Prostate gland (tissue), 2 donors: ENCODE results near the gene ZSWIM9.

Source experiments
- POLR2A ChIP-seq: fragments of 450-650 bp; IDR thresholded peaks from one replicate; pipeline ENCODE4 v1.6.1; 2016; ENCODE audit warnings: antibody characterized with exemption, mild to moderate bottlenecking
- TF ChIP-seq, protein P1 (sequence below), 4 experiments: fragments of 200-600 bp in 2 of 4; fragments of 450-650 bp in 2 of 4; sonication (generic) in 2 of 4; IDR thresholded peaks; 1 replicate in 3 of 4; 2 replicates in 1 of 4; pipeline ENCODE4 v1.5.1; 2016 to 2019; ENCODE audit warnings: antibody characterized with exemption in 4 of 4, mild to moderate bottlenecking in 2 of 4, moderate library complexity in 2 of 4

DNA sequence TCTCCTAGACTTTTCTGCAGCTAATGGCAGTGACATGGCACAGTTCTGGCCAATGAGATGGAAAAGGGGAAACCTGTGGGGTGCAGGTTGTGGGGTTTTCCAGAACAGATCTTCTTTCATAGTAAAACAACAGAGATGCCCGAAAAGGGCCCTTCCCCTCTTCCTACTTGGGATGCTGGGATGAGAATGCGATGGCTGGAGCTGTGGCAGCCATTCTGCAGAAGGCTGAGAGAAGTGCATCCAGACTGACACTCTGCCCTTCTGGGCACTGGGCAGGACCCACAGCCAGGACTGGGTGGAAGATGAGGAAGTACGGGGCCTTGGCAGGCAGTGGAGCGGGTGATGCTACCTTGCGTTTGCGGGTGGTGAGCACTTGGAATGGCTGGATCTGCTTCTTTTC lies 42.9 kb upstream of the ZSWIM9 start:
- TF ChIP-seq POLR2A = no peak
- TF ChIP-seq, protein P1, sequence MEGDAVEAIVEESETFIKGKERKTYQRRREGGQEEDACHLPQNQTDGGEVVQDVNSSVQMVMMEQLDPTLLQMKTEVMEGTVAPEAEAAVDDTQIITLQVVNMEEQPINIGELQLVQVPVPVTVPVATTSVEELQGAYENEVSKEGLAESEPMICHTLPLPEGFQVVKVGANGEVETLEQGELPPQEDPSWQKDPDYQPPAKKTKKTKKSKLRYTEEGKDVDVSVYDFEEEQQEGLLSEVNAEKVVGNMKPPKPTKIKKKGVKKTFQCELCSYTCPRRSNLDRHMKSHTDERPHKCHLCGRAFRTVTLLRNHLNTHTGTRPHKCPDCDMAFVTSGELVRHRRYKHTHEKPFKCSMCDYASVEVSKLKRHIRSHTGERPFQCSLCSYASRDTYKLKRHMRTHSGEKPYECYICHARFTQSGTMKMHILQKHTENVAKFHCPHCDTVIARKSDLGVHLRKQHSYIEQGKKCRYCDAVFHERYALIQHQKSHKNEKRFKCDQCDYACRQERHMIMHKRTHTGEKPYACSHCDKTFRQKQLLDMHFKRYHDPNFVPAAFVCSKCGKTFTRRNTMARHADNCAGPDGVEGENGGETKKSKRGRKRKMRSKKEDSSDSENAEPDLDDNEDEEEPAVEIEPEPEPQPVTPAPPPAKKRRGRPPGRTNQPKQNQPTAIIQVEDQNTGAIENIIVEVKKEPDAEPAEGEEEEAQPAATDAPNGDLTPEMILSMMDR (IDR thresholded peaks at IDR 0.05) = no peak
